Adrenal gland (tissue), 5 donors: ENCODE measurements around the gene VEGFB.

ENCODE experiments used
- POLR2A ChIP-seq, 2 donors: fragments of 450-650 bp; IDR thresholded peaks; one replicate each; pipeline ENCODE4 v1.6.1; 2017; ENCODE audit warnings: antibody characterized with exemption in 2 of 2, mild to moderate bottlenecking in 2 of 2, moderate library complexity in 1 of 2
- TF ChIP-seq, protein P1 (sequence below), 6 experiments: fragments of 450-650 bp in 4 of 6; fragments of 200-600 bp in 2 of 6; sonication (generic) in 1 of 6; IDR thresholded peaks; 1 replicate in 5 of 6; 2 replicates in 1 of 6; pipeline versions ENCODE4 v1.5.1 to v1.8.0; 2016 to 2021; ENCODE audit warnings: antibody characterized with exemption in 6 of 6, mild to moderate bottlenecking in 2 of 6, moderate library complexity in 1 of 6
- donor health status: DM: no; HTN: no; CAD: no.

DNA sequence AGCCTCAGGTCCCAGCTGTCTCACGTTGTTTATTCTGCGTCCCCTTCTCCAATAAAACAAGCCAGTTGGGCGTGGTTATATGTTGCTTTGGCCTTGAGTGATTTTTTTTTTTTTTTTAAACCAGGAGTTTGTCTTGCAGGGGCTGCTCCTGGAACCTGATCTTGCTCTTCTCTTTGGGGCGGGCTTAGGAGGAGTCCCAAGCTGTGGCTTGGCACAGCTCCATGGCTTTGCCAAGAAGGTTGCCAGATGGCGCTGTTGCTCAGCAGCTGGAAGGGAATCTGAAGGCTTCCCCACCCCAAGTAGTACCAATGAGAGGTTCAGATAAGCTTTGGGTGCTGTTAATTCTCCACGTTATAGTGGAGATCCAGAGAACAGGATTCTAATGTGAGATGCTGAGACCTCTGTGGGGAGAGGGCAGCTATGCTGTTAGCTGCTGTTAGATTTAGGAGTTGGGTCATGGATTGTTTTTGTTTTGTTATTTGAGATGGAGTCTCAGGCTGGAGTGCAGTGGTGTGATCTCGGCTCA, 29.9 kb upstream of the VEGFB start:
- TF ChIP-seq, protein P1, sequence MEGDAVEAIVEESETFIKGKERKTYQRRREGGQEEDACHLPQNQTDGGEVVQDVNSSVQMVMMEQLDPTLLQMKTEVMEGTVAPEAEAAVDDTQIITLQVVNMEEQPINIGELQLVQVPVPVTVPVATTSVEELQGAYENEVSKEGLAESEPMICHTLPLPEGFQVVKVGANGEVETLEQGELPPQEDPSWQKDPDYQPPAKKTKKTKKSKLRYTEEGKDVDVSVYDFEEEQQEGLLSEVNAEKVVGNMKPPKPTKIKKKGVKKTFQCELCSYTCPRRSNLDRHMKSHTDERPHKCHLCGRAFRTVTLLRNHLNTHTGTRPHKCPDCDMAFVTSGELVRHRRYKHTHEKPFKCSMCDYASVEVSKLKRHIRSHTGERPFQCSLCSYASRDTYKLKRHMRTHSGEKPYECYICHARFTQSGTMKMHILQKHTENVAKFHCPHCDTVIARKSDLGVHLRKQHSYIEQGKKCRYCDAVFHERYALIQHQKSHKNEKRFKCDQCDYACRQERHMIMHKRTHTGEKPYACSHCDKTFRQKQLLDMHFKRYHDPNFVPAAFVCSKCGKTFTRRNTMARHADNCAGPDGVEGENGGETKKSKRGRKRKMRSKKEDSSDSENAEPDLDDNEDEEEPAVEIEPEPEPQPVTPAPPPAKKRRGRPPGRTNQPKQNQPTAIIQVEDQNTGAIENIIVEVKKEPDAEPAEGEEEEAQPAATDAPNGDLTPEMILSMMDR (IDR thresholded peaks at IDR 0.05), result peak; percentile 38 to 83 (median 78)
- TF ChIP-seq POLR2A (IDR thresholded peaks at IDR 0.05), result no peak
